Immature natural killer cell (primary cell): ENCODE measurements around the gene CCSAP. TPM values are rescaled to one million over a fixed set of nuclear protein-coding genes. Genes with fewer than 3 reads are reported as not detected.

Source experiments
- DNase-seq, 3 donors: peaks; one replicate each; pipeline ENCODE4 v3.0.0; 2022; ENCODE audit warnings: mixed read lengths in 1 of 3
- H3K27ac Mint-ChIP-seq, 6 donors: one replicate each; pipeline ENCODE4 v1.8.0; 2020; ENCODE audit warnings: mixed read lengths in 6 of 6, mild to moderate bottlenecking in 5 of 6, inconsistent platforms in 4 of 6, moderate library complexity in 3 of 6
- H3K27me3 Mint-ChIP-seq, 3 donors: one replicate each; pipeline ENCODE4 v1.8.0; 2020 to 2021; ENCODE audit warnings: low read depth in 3 of 3, mild to moderate bottlenecking in 3 of 3, mixed read lengths in 3 of 3, moderate library complexity in 3 of 3, inconsistent platforms in 1 of 3
- H3K36me3 Mint-ChIP-seq, 3 donors: one replicate each; pipeline ENCODE4 v1.8.0; 2020; ENCODE audit warnings: mixed read lengths in 3 of 3, inconsistent platforms in 2 of 3, mild to moderate bottlenecking in 2 of 3
- H3K4me1 Mint-ChIP-seq, 2 donors: one replicate each; pipeline ENCODE4 v1.8.0; 2020; ENCODE audit warnings: inconsistent platforms in 2 of 2, mild to moderate bottlenecking in 2 of 2, mixed read lengths in 2 of 2, moderate library complexity in 1 of 2
- H3K4me3 Mint-ChIP-seq, 5 donors: one replicate each; pipeline ENCODE4 v1.8.0; 2020; ENCODE audit warnings: mild to moderate bottlenecking in 5 of 5, mixed read lengths in 5 of 5, inconsistent platforms in 3 of 5, moderate library complexity in 3 of 5
- H3K9me3 Mint-ChIP-seq, 6 donors: one replicate each; pipeline ENCODE4 v1.8.0; 2020; ENCODE audit warnings: mild to moderate bottlenecking in 6 of 6, mixed read lengths in 6 of 6, inconsistent platforms in 4 of 6, moderate library complexity in 3 of 6
- polyA plus RNA-seq, 3 donors: library from polyadenylated mRNA; unstranded; fragments of 300-500 nt; fragmentation: Illumina TruSeq; gene quantifications; one replicate each; pipeline ENCODE4 v1.2.3, GENCODE V29; 2021

The CCSAP gene
- polyA plus RNA-seq, 3 donors from 2014 or later, result 1.6 to 2.7 (median 1.8) TPM

- Mint-ChIP-seq H3K4me1 (peaks cover 40 to 46% of the 10 kb centered on the region in 2 donors), H3K4me3 (peak overlapping the region; percentile 87 to 96 (median 93)), H3K9me3 (no peaks in the 10 kb centered on the region)
These were observed 71.2 kb downstream of the CCSAP start for GRCh38 chr1:229271448-229272159.

More at GRCh38 chr1:229271448-229272159, 71.2 kb downstream of the CCSAP start:
- DNase-seq, result no peak
- no peaks in the 10 kb centered on the region for H3K36me3 Mint-ChIP-seq
- peaks cover 3 to 10% (median 5%) of the 10 kb centered on the region in 3 donors for H3K27me3 Mint-ChIP-seq
- H3K27ac Mint-ChIP-seq, result peak overlapping the region; percentile 58 to 91 (median 80)

Other genes with a start within 250 kb of the CCSAP start
- gene RAB4A, start 71.9 kb downstream of the CCSAP start, polyA plus RNA-seq, result 10 to 100 TPM; 21.7 to 30.1 (median 22.3) TPM
- not detected for gene ACTA1, start 91.0 kb upstream of the CCSAP start, polyA plus RNA-seq
- gene NUP133, start 165.3 kb upstream of the CCSAP start, polyA plus RNA-seq, result 10 to 100 TPM; 17.5 to 20.0 (median 18.5) TPM
- gene ABCB10, start 215.7 kb upstream of the CCSAP start, polyA plus RNA-seq, result 10 to 100 TPM in 2 of 3 donors, 1 to 10 TPM in 1; 6.3 to 13.6 (median 13.1) TPM